ENCODE data around the gene CCDC89.

The CCDC89 gene

DNA sequence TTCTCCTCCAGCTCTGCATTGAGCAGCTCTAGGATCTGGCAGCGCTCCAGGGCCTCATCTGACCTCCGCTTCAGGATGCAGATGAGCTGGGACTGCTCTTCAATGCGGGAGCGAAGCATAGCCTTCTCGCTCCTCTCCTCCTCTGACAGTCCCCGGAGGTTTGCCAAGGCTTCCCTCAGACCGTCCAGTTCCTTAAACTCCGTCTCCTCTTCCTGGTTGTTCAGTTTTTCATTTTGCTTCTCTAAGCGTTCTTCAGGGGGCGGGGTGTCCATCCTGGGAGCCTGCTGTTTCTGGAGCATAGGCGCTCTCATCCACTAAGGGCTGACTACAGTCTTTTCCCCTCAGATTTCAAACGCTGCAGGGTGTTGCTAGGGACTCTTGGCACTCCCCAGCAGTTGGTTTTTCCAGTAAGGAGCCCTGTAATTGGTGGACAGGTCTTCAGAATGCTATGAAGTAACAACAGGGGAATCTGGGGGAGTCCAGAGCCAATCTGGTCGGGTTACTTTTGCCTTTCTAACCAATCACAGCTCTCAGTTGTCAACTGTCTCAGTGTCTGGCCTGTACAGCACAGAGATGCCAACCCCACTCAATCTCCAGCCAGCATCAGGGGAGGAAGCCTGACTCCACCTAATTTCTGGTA, at the start of gene CCDC89:
CCDC89 (minus strand) TSS at position 376 of the 640 bp plus-strand sequence; CDS start at position 311, 65 bp downstream.
- peak within 1 kb of the TSS; percentile 40 for H3K4me3 ChIP-seq (ENCODE audit: low read depth, low read length)
- peak; percentile 58 for DNase-seq (ENCODE audit: low read depth, low spot score)
- ChIA-PET CTCF (interaction anchor here (1.2 to 4.5 kb wide), 4 partner anchors 10 to 169 kb away, joined by 3 to 21 read pairs (median 4); partner anchors contain the start of gene CCDC83), POLR2A (interaction anchor here (0.9 kb wide), 1 partner anchor 21 kb away, joined by 4 read pairs; the partner anchor contains the start of gene CREBZF)
- TF ChIP-seq, protein P1, sequence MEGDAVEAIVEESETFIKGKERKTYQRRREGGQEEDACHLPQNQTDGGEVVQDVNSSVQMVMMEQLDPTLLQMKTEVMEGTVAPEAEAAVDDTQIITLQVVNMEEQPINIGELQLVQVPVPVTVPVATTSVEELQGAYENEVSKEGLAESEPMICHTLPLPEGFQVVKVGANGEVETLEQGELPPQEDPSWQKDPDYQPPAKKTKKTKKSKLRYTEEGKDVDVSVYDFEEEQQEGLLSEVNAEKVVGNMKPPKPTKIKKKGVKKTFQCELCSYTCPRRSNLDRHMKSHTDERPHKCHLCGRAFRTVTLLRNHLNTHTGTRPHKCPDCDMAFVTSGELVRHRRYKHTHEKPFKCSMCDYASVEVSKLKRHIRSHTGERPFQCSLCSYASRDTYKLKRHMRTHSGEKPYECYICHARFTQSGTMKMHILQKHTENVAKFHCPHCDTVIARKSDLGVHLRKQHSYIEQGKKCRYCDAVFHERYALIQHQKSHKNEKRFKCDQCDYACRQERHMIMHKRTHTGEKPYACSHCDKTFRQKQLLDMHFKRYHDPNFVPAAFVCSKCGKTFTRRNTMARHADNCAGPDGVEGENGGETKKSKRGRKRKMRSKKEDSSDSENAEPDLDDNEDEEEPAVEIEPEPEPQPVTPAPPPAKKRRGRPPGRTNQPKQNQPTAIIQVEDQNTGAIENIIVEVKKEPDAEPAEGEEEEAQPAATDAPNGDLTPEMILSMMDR (IDR thresholded peaks at IDR 0.05; ENCODE audit: insufficient read depth, low read length, missing control alignments) = no peak

GRCh38 chr11:85732965-85733364, 47.0 kb upstream of the CCDC89 start:
- ChIA-PET POLR2A (no interaction called here), CTCF (no interaction called here)
- no peak for DNase-seq (ENCODE audit: low read depth, low spot score)
- TF ChIP-seq, protein P1 (IDR thresholded peaks at IDR 0.05; ENCODE audit: insufficient read depth, low read length, missing control alignments) = no peak
- H3K4me3 ChIP-seq (ENCODE audit: low read depth, low read length) = no peak overlapping the region

DNA sequence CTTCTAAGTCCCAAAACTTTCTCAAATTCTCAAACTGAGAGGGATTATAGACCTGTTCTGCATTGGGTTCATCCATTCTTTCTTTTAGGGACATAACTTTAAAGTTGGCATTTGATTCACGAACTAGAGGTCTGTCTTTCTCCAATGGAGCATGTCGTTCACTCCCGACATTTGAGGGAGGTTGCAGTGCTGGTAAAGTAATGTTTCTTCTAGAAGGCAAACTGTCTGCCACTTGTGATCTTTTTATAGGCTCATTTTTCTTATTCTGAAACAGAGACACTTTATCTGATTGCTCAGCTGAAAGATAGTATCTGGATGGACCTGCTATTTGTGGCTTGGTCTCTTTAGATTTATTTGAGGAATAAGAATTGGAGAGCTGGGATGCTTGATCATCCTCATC, 40.4 kb upstream of the CCDC89 start:
- ChIA-PET CTCF (interaction anchor here (1.2 kb wide), 1 partner anchor 9 kb away, joined by 5 read pairs; no protein-coding TSS in a partner anchor), POLR2A (no interaction called here)
- DNase-seq (ENCODE audit: low read depth, low spot score) = no peak
- H3K4me3 ChIP-seq (ENCODE audit: low read depth, low read length) = no peak overlapping the region
- TF ChIP-seq, protein P1 (IDR thresholded peaks at IDR 0.05; ENCODE audit: insufficient read depth, low read length, missing control alignments) = no peak

- TF ChIP-seq, protein P1 (IDR thresholded peaks at IDR 0.05; ENCODE audit: insufficient read depth, low read length, missing control alignments) = no peak
- ChIA-PET CTCF (interaction anchor here (1.2 kb wide), 1 partner anchor 8 kb away, joined by 5 read pairs; no protein-coding TSS in a partner anchor), POLR2A (no interaction called here)
- DNase-seq (ENCODE audit: low read depth, low spot score) = peak; percentile 72
- no peak overlapping the region for H3K4me3 ChIP-seq (ENCODE audit: low read depth, low read length)
Observed at GRCh38 chr11:85725510-85726258, 39.7 kb upstream of the CCDC89 start.

DNA sequence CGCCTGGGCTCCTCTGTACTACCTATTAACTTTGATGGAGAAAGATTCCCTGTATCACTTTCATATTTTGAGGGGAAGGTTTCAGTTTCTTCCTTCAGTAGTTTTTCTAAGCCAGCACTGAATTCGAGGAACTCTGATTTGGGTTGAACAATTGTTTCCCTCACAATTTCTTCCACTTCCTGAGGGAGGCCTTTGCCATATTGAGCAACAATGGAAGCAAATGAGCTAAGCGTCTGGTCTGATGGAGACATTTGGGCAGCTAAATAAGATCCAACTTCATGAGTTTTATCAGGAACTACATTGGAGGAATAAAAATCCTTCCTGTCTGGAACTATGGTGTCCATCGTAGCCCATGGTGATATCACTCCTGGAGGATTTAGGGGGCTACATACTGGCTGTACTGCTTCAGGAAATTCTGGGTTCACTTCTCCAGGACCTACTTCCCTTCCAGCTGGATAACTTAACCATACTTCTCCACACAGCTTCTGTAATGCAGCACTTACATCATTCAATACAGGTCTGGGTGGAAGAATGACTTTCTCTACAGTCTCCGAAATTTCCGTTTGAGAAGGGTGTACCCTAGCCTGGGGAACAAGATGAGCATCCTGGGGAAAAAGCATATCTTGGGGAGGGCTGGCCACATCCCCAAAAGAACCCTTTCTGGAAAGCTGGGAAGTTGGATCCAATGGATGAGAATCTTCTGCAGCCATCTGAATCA, 38.9 kb upstream of the CCDC89 start:
- POLR2A ChIA-PET = no interaction called here
- CTCF ChIA-PET = no interaction called here
- TF ChIP-seq, protein P1 (IDR thresholded peaks at IDR 0.05; ENCODE audit: insufficient read depth, low read length, missing control alignments) = no peak
- DNase-seq (ENCODE audit: low read depth, low spot score) = no peak
- H3K4me3 ChIP-seq (ENCODE audit: low read depth, low read length) = no peak overlapping the region
